ENCODE results near the gene PRRT4.

Gene PRRT4

DNA sequence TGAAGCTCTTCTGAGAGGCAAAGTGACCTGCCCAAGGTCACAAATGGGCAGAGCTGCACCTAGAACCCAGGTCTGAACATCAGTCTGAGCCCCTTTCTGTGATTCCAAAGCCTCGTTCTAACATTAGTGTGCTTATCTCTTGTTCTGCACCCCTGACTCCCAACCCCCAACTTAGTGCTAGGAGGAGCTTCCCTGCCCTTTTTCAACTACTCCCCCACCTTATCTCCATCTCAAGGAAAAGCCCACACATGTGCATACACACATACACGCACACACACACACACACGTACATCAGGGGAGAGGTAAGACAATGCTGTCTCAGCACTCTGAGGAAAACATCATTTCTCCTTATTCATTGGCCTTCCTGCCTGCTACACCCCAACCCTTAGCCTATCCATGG lies 8.3 kb downstream of the PRRT4 start:
- Histone ChIP-seq H3K9me3 (ENCODE audit: control insufficient read depth, insufficient read depth, low read depth, low read length) (no peaks in the 10 kb centered on the region), H3K36me3 (ENCODE audit: control insufficient read depth in 2 of 2, insufficient read depth in 1 of 2, low read length in 2 of 2) (no peaks in the 10 kb centered on the region), H3K4me3 (ENCODE audit: low read depth, low read length) (no peak overlapping the region), H3K4me1 (ENCODE audit: control insufficient read depth, insufficient read depth, low read length) (no peaks in the 10 kb centered on the region), H3K27ac (ENCODE audit: extremely low read depth, low read depth, low read length) (no peak overlapping the region)
- ChIA-PET CTCF (interaction anchor here (0.7 to 0.9 kb wide), 7 partner anchors 8 to 108 kb away, joined by 3 to 5 read pairs (median 4); no protein-coding TSS in a partner anchor), POLR2A (no interaction called here)
- TF ChIP-seq ZFHX2 (tag by site-specific recombination; conservative IDR thresholded peaks at IDR 0.05) = 0 out of 2 replicates have a peak, but pooled peaks have one; percentile 12
- TF ChIP-seq, protein P1, sequence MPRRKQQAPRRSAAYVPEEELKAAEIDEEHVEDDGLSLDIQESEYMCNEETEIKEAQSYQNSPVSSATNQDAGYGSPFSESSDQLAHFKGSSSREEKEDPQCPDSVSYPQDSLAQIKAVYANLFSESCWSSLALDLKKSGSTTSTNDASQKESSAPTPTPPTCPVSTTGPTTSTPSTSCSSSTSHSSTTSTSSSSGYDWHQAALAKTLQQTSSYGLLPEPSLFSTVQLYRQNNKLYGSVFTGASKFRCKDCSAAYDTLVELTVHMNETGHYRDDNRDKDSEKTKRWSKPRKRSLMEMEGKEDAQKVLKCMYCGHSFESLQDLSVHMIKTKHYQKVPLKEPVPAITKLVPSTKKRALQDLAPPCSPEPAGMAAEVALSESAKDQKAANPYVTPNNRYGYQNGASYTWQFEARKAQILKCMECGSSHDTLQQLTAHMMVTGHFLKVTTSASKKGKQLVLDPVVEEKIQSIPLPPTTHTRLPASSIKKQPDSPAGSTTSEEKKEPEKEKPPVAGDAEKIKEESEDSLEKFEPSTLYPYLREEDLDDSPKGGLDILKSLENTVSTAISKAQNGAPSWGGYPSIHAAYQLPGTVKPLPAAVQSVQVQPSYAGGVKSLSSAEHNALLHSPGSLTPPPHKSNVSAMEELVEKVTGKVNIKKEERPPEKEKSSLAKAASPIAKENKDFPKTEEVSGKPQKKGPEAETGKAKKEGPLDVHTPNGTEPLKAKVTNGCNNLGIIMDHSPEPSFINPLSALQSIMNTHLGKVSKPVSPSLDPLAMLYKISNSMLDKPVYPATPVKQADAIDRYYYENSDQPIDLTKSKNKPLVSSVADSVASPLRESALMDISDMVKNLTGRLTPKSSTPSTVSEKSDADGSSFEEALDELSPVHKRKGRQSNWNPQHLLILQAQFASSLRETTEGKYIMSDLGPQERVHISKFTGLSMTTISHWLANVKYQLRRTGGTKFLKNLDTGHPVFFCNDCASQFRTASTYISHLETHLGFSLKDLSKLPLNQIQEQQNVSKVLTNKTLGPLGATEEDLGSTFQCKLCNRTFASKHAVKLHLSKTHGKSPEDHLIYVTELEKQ (tag by site-specific recombination; IDR thresholded peaks at IDR 0.05; ENCODE audit: borderline replicate concordance) = no peak

DNA sequence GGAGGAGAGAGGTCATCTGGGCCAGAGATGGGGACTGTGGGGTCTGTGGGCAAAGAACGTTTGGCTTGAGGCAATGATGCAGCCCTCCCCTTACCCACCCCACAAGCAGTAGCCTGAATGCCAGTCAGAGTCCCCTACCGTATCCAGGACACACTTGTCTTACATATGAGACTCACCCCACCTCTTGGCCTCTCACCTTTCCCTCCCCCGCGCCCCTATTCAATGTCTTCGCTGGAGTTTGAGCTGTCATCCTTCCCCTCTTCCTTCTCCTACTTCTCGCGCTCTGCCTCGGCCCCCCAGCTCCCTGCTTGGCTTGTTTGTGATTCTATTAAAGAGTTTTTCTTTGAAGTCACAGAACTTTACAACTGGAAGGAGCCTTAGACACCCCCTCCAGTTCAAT lies 8.9 kb downstream of the PRRT4 start:
- no peaks in the 10 kb centered on the region for H3K9me3 ChIP-seq (ENCODE audit: control insufficient read depth, insufficient read depth, low read depth, low read length)
- ChIA-PET POLR2A (no interaction called here), CTCF (interaction anchor here (0.7 to 0.9 kb wide), 6 partner anchors 8 to 73 kb away, joined by 3 to 5 read pairs (median 4); no protein-coding TSS in a partner anchor)
- TF ChIP-seq, protein P2, sequence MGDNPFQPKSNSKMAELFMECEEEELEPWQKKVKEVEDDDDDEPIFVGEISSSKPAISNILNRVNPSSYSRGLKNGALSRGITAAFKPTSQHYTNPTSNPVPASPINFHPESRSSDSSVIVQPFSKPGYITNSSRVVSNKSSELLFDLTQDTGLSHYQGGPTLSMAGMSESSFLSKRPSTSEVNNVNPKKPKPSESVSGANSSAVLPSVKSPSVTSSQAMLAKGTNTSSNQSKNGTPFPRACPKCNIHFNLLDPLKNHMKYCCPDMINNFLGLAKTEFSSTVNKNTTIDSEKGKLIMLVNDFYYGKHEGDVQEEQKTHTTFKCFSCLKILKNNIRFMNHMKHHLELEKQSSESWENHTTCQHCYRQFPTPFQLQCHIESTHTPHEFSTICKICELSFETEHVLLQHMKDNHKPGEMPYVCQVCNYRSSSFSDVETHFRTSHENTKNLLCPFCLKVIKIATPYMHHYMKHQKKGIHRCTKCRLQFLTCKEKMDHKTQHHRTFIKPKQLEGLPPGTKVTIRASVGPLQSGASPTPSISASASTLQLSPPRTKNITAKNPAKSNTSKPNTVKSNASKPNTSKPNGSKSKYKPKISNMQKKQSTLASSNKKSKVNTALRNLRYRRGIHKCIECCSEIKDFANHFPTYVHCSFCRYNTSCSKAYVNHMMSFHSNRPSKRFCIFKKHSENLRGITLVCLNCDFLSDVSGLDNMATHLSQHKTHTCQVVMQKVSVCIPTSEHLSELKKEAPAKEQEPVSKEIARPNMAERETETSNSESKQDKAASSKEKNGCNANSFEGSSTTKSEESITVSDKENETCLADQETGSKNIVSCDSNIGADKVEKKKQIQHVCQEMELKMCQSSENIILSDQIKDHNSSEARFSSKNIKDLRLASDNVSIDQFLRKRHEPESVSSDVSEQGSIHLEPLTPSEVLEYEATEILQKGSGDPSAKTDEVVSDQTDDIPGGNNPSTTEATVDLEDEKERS (tag by site-specific recombination; IDR thresholded peaks at IDR 0.05) = no peak
- TF ChIP-seq ZNF202 (tag by site-specific recombination; IDR thresholded peaks at IDR 0.05; ENCODE audit: borderline replicate concordance) (no peak), ZNF221 (tag by site-specific recombination; IDR thresholded peaks at IDR 0.05; ENCODE audit: borderline replicate concordance) (no peak), ZNF324 (tag by site-specific recombination; IDR thresholded peaks at IDR 0.05) (no peak), ZFP41 (tag by site-specific recombination; IDR thresholded peaks at IDR 0.05; ENCODE audit: borderline replicate concordance) (no peak), SP2 (tag by site-specific recombination; IDR thresholded peaks at IDR 0.05) (no peak), ZNF416 (tag by site-specific recombination; IDR thresholded peaks at IDR 0.05) (no peak), ZNF175 (tag by site-specific recombination; IDR thresholded peaks at IDR 0.05) (no peak)
- H3K27ac ChIP-seq (ENCODE audit: extremely low read depth, low read depth, low read length) = no peak overlapping the region
- no peak overlapping the region for H3K4me3 ChIP-seq (ENCODE audit: low read depth, low read length)
- H3K4me1 ChIP-seq (ENCODE audit: control insufficient read depth, insufficient read depth, low read length) = no peaks in the 10 kb centered on the region
- no peaks in the 10 kb centered on the region for H3K36me3 ChIP-seq (ENCODE audit: control insufficient read depth in 2 of 2, insufficient read depth in 1 of 2, low read length in 2 of 2)

DNA sequence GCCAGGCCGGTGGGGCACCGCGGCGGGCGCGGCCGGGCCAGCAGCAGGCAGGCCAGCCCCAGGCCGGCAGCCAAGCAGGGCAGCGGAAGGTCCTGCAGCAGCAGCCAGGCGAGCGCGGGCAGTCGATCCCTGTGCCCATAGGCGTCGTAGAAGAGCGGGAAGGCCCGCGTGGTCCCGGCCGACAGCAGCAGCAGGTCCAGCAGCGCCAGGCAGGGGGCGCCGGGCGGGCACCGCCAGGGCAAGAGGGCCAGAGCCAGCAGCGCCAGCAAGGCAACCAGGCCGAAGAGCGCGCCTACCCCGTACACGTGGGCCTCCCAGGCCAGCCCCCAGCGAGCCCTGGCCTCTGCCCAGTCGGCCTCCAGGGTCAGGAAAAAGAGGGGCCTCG lies 9.3 kb downstream of the PRRT4 start:
- Histone ChIP-seq H3K36me3 (ENCODE audit: control insufficient read depth in 2 of 2, insufficient read depth in 1 of 2, low read length in 2 of 2) (no peaks in the 10 kb centered on the region), H3K27ac (ENCODE audit: extremely low read depth, low read depth, low read length) (no peak overlapping the region), H3K4me3 (ENCODE audit: low read depth, low read length) (no peak overlapping the region), H3K9me3 (ENCODE audit: control insufficient read depth, insufficient read depth, low read depth, low read length) (no peaks in the 10 kb centered on the region), H3K4me1 (ENCODE audit: control insufficient read depth, insufficient read depth, low read length) (no peaks in the 10 kb centered on the region)
- CTCF ChIA-PET = interaction anchor here (0.9 to 9.0 kb wide), 3 partner anchors 27 to 36 kb away, joined by 4 to 378 read pairs (median 4); no protein-coding TSS in a partner anchor
- POLR2A ChIA-PET = no interaction called here
- no peak for TF ChIP-seq ZNF404 (tag by site-specific recombination; IDR thresholded peaks at IDR 0.05)
- no peak for TF ChIP-seq ZNF48 (tag by site-specific recombination; IDR thresholded peaks at IDR 0.05)
- no peak for TF ChIP-seq ZNF558 (tag by site-specific recombination; IDR thresholded peaks at IDR 0.05)
- TF ChIP-seq, protein P3, sequence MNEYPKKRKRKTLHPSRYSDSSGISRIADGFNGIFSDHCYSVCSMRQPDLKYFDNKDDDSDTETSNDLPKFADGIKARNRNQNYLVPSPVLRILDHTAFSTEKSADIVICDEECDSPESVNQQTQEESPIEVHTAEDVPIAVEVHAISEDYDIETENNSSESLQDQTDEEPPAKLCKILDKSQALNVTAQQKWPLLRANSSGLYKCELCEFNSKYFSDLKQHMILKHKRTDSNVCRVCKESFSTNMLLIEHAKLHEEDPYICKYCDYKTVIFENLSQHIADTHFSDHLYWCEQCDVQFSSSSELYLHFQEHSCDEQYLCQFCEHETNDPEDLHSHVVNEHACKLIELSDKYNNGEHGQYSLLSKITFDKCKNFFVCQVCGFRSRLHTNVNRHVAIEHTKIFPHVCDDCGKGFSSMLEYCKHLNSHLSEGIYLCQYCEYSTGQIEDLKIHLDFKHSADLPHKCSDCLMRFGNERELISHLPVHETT (tag by site-specific recombination; IDR thresholded peaks at IDR 0.05) = no peak
- TF ChIP-seq ZNF391 (tag by site-specific recombination; IDR thresholded peaks at IDR 0.05; ENCODE audit: borderline replicate concordance, low read depth) = no peak
- TF ChIP-seq ZNF184 (tag by site-specific recombination; IDR thresholded peaks at IDR 0.05) = no peak
- TF ChIP-seq ZNF830 (tag by site-specific recombination; IDR thresholded peaks at IDR 0.05; ENCODE audit: low read depth) = no peak
- TF ChIP-seq ZNF521 (tag by site-specific recombination; IDR thresholded peaks at IDR 0.05) = no peak
- no peak for TF ChIP-seq ZNF514 (tag by site-specific recombination; IDR thresholded peaks at IDR 0.05)
- TF ChIP-seq, protein P4, sequence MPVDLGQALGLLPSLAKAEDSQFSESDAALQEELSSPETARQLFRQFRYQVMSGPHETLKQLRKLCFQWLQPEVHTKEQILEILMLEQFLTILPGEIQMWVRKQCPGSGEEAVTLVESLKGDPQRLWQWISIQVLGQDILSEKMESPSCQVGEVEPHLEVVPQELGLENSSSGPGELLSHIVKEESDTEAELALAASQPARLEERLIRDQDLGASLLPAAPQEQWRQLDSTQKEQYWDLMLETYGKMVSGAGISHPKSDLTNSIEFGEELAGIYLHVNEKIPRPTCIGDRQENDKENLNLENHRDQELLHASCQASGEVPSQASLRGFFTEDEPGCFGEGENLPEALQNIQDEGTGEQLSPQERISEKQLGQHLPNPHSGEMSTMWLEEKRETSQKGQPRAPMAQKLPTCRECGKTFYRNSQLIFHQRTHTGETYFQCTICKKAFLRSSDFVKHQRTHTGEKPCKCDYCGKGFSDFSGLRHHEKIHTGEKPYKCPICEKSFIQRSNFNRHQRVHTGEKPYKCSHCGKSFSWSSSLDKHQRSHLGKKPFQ (tag by site-specific recombination; IDR thresholded peaks at IDR 0.05) = no peak
